H9 (cell line): ENCODE data around the gene HEPN1. TPM values are rescaled to one million over a fixed set of nuclear protein-coding genes. Genes with fewer than 3 reads are reported as not detected.

Experiments used
- DNase-seq: peaks from one replicate; pipeline ENCODE4 v3.0.0-alpha.2; 2017
- H2AFZ ChIP-seq: one replicate; pipeline ENCODE4 v1.6.1; 2013; ENCODE audit warnings: mild to moderate bottlenecking, low read length, control low read depth, moderate library complexity
- H2AK5ac ChIP-seq: 2 replicates; pipeline ENCODE4 v1.6.1; 2013; ENCODE audit warnings: low read length, control low read depth, mixed read lengths; ENCODE audit not compliant: insufficient read length
- H2BK120ac ChIP-seq: one replicate; pipeline ENCODE4 v1.6.1; 2013; ENCODE audit warnings: low read depth, mild to moderate bottlenecking, low read length, control low read depth, inconsistent platforms; ENCODE audit not compliant: poor library complexity, severe bottlenecking
- H2BK12ac ChIP-seq: 2 replicates; pipeline ENCODE4 v1.6.1; 2013; ENCODE audit warnings: low read length, control low read depth, mixed read lengths, low read depth; ENCODE audit not compliant: insufficient read length
- H2BK15ac ChIP-seq: 2 replicates; pipeline ENCODE4 v1.6.1; 2013; ENCODE audit warnings: low read depth, low read length, control low read depth
- H2BK20ac ChIP-seq: one replicate; pipeline ENCODE4 v1.6.1; 2013; ENCODE audit warnings: low read depth, mild to moderate bottlenecking, low read length, control low read depth, inconsistent platforms; ENCODE audit not compliant: poor library complexity, severe bottlenecking
- H2BK5ac ChIP-seq: 2 replicates; pipeline ENCODE4 v1.6.1; 2013; ENCODE audit warnings: low read length, control low read depth, mixed read lengths; ENCODE audit not compliant: insufficient read length
- H3K14ac ChIP-seq: 2 replicates; pipeline ENCODE4 v1.6.1; 2013; ENCODE audit warnings: low read length, control low read depth; ENCODE audit not compliant: insufficient read depth
- H3K18ac ChIP-seq: 2 replicates; pipeline ENCODE4 v1.6.1; 2013; ENCODE audit warnings: low read depth, mild to moderate bottlenecking, mixed read lengths, low read length, control low read depth; ENCODE audit not compliant: insufficient read length
- H3K23ac ChIP-seq: 2 replicates; pipeline ENCODE4 v1.6.1; 2013; ENCODE audit warnings: low read length, control low read depth, mixed read lengths, low read depth; ENCODE audit not compliant: insufficient read length
- H3K23me2 ChIP-seq: 2 replicates; pipeline ENCODE4 v1.6.1; 2013; ENCODE audit warnings: low read depth, mild to moderate bottlenecking, mixed read lengths, low read length, control low read depth; ENCODE audit not compliant: insufficient read length, poor library complexity, severe bottlenecking
- H3K27ac ChIP-seq: 2 replicates; pipeline ENCODE4 v1.5.1; 2013; ENCODE audit warnings: low read length, control low read depth, mixed read lengths, low read depth; ENCODE audit not compliant: insufficient read length
- H3K27me3 ChIP-seq: 2 replicates; pipeline ENCODE4 v1.6.1; 2013; ENCODE audit warnings: low read length, control low read depth, inconsistent platforms; ENCODE audit not compliant: insufficient read depth
- H3K4ac ChIP-seq: 2 replicates; pipeline ENCODE4 v1.6.1; 2013; ENCODE audit warnings: low read depth, mild to moderate bottlenecking, control low read depth, inconsistent platforms, low read length, moderate library complexity
- H3K4me1 ChIP-seq: 2 replicates; pipeline ENCODE4 v1.6.1; 2013; ENCODE audit warnings: low read length, control low read depth, inconsistent platforms; ENCODE audit not compliant: insufficient read depth
- H3K4me2 ChIP-seq: 2 replicates; pipeline ENCODE4 v1.6.1; 2013; ENCODE audit warnings: low read length, control low read depth, mixed read lengths; ENCODE audit not compliant: insufficient read length, insufficient read depth
- H3K56ac ChIP-seq: 2 replicates; pipeline ENCODE4 v1.6.1; 2013; ENCODE audit warnings: low read depth, mild to moderate bottlenecking, mixed read lengths, low read length, control low read depth; ENCODE audit not compliant: insufficient read length
- H3K79me1 ChIP-seq: 2 replicates; pipeline ENCODE4 v1.6.1; 2013; ENCODE audit warnings: low read depth, mild to moderate bottlenecking, moderate library complexity, low read length, control low read depth, inconsistent platforms; ENCODE audit not compliant: insufficient read depth, poor library complexity, severe bottlenecking
- H3K79me2 ChIP-seq: 2 replicates; pipeline ENCODE4 v1.6.1; 2013; ENCODE audit warnings: low read length, control low read depth, inconsistent platforms; ENCODE audit not compliant: insufficient read depth
- H3K9ac ChIP-seq: 2 replicates; pipeline ENCODE4 v1.6.1; 2013; ENCODE audit warnings: low read length, control low read depth, mixed read lengths; ENCODE audit not compliant: insufficient read length; ENCODE audit errors: extremely low read depth
- H3K9me3 ChIP-seq: one replicate; pipeline ENCODE4 v1.6.1; 2013; ENCODE audit warnings: low read depth, low read length, inconsistent platforms; ENCODE audit not compliant: control insufficient read depth
- H3T11ph ChIP-seq: one replicate; pipeline ENCODE4 v1.6.1; 2013; ENCODE audit warnings: mild to moderate bottlenecking, low read length, control low read depth, inconsistent platforms
- H4K20me1 ChIP-seq: one replicate; pipeline ENCODE4 v1.6.1; 2013; ENCODE audit not compliant: control insufficient read depth, insufficient read length, insufficient read depth
- H4K5ac ChIP-seq: 2 replicates; pipeline ENCODE4 v1.6.1; 2013; ENCODE audit warnings: low read depth, mild to moderate bottlenecking, mixed read lengths, low read length, control low read depth; ENCODE audit not compliant: insufficient read length
- H4K8ac ChIP-seq: replicated peaks from 2 replicates; pipeline ENCODE4 v1.6.1; 2013; ENCODE audit warnings: low read length, control low read depth, mixed read lengths, low read depth; ENCODE audit not compliant: insufficient read length
- H4K91ac ChIP-seq: 2 replicates; pipeline ENCODE4 v1.6.1; 2013; ENCODE audit warnings: low read depth, mild to moderate bottlenecking, moderate library complexity, mixed read lengths, low read length, control low read depth; ENCODE audit not compliant: insufficient read length
- H3K27ac Mint-ChIP-seq, 3 experiments: 2 replicates in 2 of 3; 3 replicates in 1 of 3; pipeline ENCODE4 v1.8.0; 2020 to 2021; ENCODE audit warnings: mixed read lengths in 3 of 3, mild to moderate bottlenecking in 1 of 3, moderate library complexity in 1 of 3
- H3K27me3 Mint-ChIP-seq: 2 replicates; pipeline ENCODE4 v1.8.0; 2021; ENCODE audit warnings: low read depth, mild to moderate bottlenecking, moderate library complexity, mixed read lengths
- H3K36me3 Mint-ChIP-seq, 3 experiments: 2 replicates in 2 of 3; 3 replicates in 1 of 3; pipeline ENCODE4 v1.8.0; 2020 to 2021; ENCODE audit warnings: low read depth in 3 of 3, mixed read lengths in 3 of 3; ENCODE audit not compliant: insufficient read depth in 1 of 3
- H3K4me1 Mint-ChIP-seq, 2 experiments: 2 replicates each; pipeline ENCODE4 v1.8.0; 2020; ENCODE audit warnings: mixed read lengths in 2 of 2
- H3K4me3 Mint-ChIP-seq, 2 experiments: 2 replicates in 1 of 2; 3 replicates in 1 of 2; pipeline ENCODE4 v1.8.0; 2020 to 2021; ENCODE audit warnings: mild to moderate bottlenecking in 2 of 2, mixed read lengths in 2 of 2, moderate library complexity in 1 of 2
- H3K9me3 Mint-ChIP-seq, 2 experiments: 2 replicates in 1 of 2; 3 replicates in 1 of 2; pipeline ENCODE4 v1.8.0; 2020; ENCODE audit warnings: mild to moderate bottlenecking in 2 of 2, mixed read lengths in 2 of 2, moderate library complexity in 1 of 2
- WGBS: extraction: QIAGEN DNeasy Blood & Tissue Kit; methylation state at CpG from one replicate; pipeline ENCODE4 v1.1.7; 2013; ENCODE audit warnings: missing lambda C conversion rate, low lambda C conversion rate, mixed read lengths; ENCODE audit not compliant: insufficient read length; ENCODE audit errors: extremely low coverage; 5-methylcytosine and 5-hydroxymethylcytosine counted together
- total RNA-seq: library from RNA; stranded (reverse); gene quantifications from 2 replicates; pipeline ENCODE4 v1.2.1, GENCODE V29; 2021
- TF ChIP-seq, protein P1 (sequence below): fragments of 200-600 bp; sonication (generic); conservative IDR thresholded peaks from 3 replicates; pipeline ENCODE4 v1.8.0; 2021; ENCODE audit warnings: antibody characterized with exemption, mild to moderate bottlenecking

The HEPN1 gene
- total RNA-seq, 1 experiment from 2014 or later, result not detected

DNA sequence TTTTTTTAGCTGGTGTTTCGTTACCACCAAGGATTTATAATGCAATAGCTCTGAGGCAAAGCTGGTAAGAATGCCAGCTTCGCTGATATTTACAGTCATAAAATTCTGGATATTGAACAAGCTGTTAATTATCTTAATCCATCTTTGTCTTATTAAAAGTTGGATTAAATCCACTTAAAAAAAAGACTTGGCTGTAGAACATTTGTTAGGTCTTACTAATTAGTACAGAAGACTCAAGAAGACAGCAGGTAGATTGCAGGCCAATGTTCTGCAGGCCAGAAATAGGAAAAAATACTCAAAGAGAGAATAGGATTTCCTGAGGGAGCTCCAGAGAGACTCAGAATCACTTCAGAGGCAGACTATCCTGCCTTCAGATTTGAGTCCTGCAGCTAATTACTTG is 28.9 kb upstream of the HEPN1 start:
- no peak overlapping the region for H2AK5ac ChIP-seq
- H3K27me3 ChIP-seq, result no peaks in the 10 kb centered on the region; the same call in 1 of the 2 replicates
- no peak overlapping the region for H2BK5ac ChIP-seq
- no peak overlapping the region for H3K27ac ChIP-seq
- no peaks in the 10 kb centered on the region for H3K79me2 ChIP-seq
- no peak overlapping the region for H3K27ac Mint-ChIP-seq
- H3K18ac ChIP-seq, result no peak overlapping the region
- no peak overlapping the region for H2BK12ac ChIP-seq
- H2BK120ac ChIP-seq, result no peak overlapping the region
- no peaks in the 10 kb centered on the region for H3K9me3 Mint-ChIP-seq
- no peak overlapping the region for H3K14ac ChIP-seq
- no peaks in the 10 kb centered on the region for H3K4me1 Mint-ChIP-seq
- no peaks in the 10 kb centered on the region for H3K36me3 Mint-ChIP-seq
- no peak overlapping the region for H3K4ac ChIP-seq
- no peak overlapping the region for H3T11ph ChIP-seq
- no peaks in the 10 kb centered on the region for H3K79me1 ChIP-seq
- H2BK20ac ChIP-seq, result no peak overlapping the region
- no peaks in the 10 kb centered on the region for H4K20me1 ChIP-seq
- no peak overlapping the region for H4K5ac ChIP-seq
- H3K23ac ChIP-seq, result no peak overlapping the region
- H3K4me1 ChIP-seq, result no peaks in the 10 kb centered on the region
- H2BK15ac ChIP-seq, result no peak overlapping the region
- no peak for DNase-seq
- no peak overlapping the region for H4K8ac ChIP-seq
- no peak overlapping the region for H3K4me3 Mint-ChIP-seq
- H3K27me3 Mint-ChIP-seq, result peaks cover 33% of the 10 kb centered on the region
- H3K4me2 ChIP-seq, result no peak overlapping the region
- no peak overlapping the region for H3K56ac ChIP-seq
- WGBS, result no CpG with 5 or more reads among the region's 2 CpGs
- no peak overlapping the region for H2AFZ ChIP-seq
- H3K9ac ChIP-seq, result no peak overlapping the region
- TF ChIP-seq, protein P1, sequence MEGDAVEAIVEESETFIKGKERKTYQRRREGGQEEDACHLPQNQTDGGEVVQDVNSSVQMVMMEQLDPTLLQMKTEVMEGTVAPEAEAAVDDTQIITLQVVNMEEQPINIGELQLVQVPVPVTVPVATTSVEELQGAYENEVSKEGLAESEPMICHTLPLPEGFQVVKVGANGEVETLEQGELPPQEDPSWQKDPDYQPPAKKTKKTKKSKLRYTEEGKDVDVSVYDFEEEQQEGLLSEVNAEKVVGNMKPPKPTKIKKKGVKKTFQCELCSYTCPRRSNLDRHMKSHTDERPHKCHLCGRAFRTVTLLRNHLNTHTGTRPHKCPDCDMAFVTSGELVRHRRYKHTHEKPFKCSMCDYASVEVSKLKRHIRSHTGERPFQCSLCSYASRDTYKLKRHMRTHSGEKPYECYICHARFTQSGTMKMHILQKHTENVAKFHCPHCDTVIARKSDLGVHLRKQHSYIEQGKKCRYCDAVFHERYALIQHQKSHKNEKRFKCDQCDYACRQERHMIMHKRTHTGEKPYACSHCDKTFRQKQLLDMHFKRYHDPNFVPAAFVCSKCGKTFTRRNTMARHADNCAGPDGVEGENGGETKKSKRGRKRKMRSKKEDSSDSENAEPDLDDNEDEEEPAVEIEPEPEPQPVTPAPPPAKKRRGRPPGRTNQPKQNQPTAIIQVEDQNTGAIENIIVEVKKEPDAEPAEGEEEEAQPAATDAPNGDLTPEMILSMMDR, result no peak
- H3K9me3 ChIP-seq, result no peaks in the 10 kb centered on the region
- no peaks in the 10 kb centered on the region for H3K23me2 ChIP-seq
- no peak overlapping the region for H4K91ac ChIP-seq
